K562 (cell line): ENCODE results near the gene UBE2J2. TPM values are rescaled to one million over a fixed set of nuclear protein-coding genes. Genes with fewer than 3 reads are reported as not detected.

Experiments used
- CHD2 ChIP-seq: IDR thresholded peaks from 2 replicates; pipeline ENCODE4 v1.6.1; 2011; ENCODE audit warnings: low read depth, low read length
- CREM ChIP-seq: IDR thresholded peaks from 2 replicates; pipeline ENCODE4 v1.6.1; 2014; ENCODE audit warnings: antibody characterized with exemption, low read depth
- ETV5 ChIP-seq: sonication (generic); formaldehyde crosslinking; IDR thresholded peaks from 2 replicates; pipeline ENCODE4 v1.4.0; 2020; ENCODE audit warnings: low read depth, mild to moderate bottlenecking, missing genetic modification reagents
- MCM3 ChIP-seq: fragments of 450-650 bp; IDR thresholded peaks from 2 replicates; pipeline ENCODE4 v1.6.1; 2016
- MNT ChIP-seq, 2 experiments: fragments of 450-650 bp; conservative IDR thresholded peaks; 2 replicates each; pipeline ENCODE4 v1.6.1; 2017; ENCODE audit warnings: mild to moderate bottlenecking in 2 of 2, moderate library complexity in 2 of 2
- MXI1 ChIP-seq: IDR thresholded peaks from 2 replicates; pipeline ENCODE4 v1.6.1; 2011; ENCODE audit warnings: low read depth, mild to moderate bottlenecking, improper control_type of control experiment, low read length
- PBX2 ChIP-seq, 2 experiments: IDR thresholded peaks in 1 of 2; conservative IDR thresholded peaks in 1 of 2; 2 replicates each; pipeline ENCODE4 v1.6.1; 2016; ENCODE audit warnings: low read depth in 2 of 2, mild to moderate bottlenecking in 1 of 2, missing compliant biosample characterization in 1 of 2, missing genetic modification characterization in 1 of 2, moderate library complexity in 1 of 2
- SMAD1 ChIP-seq: fragments of 150-350 bp; IDR thresholded peaks from 2 replicates; pipeline ENCODE4 v1.6.1; 2014; ENCODE audit warnings: low read length, low read depth; ENCODE audit not compliant: partially characterized antibody
- TAF9B ChIP-seq: fragments of 450-650 bp; IDR thresholded peaks from 2 replicates; pipeline ENCODE4 v1.6.1; 2018; ENCODE audit warnings: mild to moderate bottlenecking; ENCODE audit not compliant: partially characterized antibody
- TCF7 ChIP-seq: sonication (generic); IDR thresholded peaks from 2 replicates; pipeline ENCODE4 v1.6.1; 2016; ENCODE audit warnings: antibody characterized with exemption, borderline replicate concordance
- TOE1 ChIP-seq, 2 experiments: fragments of 450-650 bp in 1 of 2; sonication (generic) in 1 of 2; formaldehyde crosslinking in 1 of 2; IDR thresholded peaks; 2 replicates each; pipeline versions ENCODE4 v1.7.1 to v1.8.0; 2016 to 2022; ENCODE audit warnings: borderline replicate concordance in 2 of 2, mild to moderate bottlenecking in 2 of 2, antibody characterized with exemption in 1 of 2, inconsistent platforms in 1 of 2, low read depth in 1 of 2, missing genetic modification reagents in 1 of 2, moderate library complexity in 1 of 2
- ZBTB1 ChIP-seq: sonication (generic); formaldehyde crosslinking; IDR thresholded peaks from 2 replicates; pipeline ENCODE4 v1.8.1; 2023; ENCODE audit warnings: missing genetic modification reagents, low read depth, mild to moderate bottlenecking, borderline replicate concordance
- ZBTB2 ChIP-seq: fragments of 450-650 bp; IDR thresholded peaks from 2 replicates; pipeline ENCODE4 v1.6.1; 2016; ENCODE audit warnings: antibody characterized with exemption
- ZNF143 ChIP-seq: sonication (generic); formaldehyde crosslinking; IDR thresholded peaks from 2 replicates; pipeline ENCODE4 v1.9.0; 2022; ENCODE audit warnings: mild to moderate bottlenecking, missing genetic modification reagents
- ZNF239 ChIP-seq: fragments of 250-450 bp; sonication (Bioruptor Pico); IDR thresholded peaks from 2 replicates; pipeline ENCODE4 v1.4.0; 2020; ENCODE audit warnings: mild to moderate bottlenecking
- ZNF699 ChIP-seq: fragments of 250-450 bp; sonication (Bioruptor Pico); IDR thresholded peaks from 2 replicates; pipeline ENCODE4 v1.8.0; 2021; ENCODE audit warnings: mild to moderate bottlenecking, moderate library complexity; ENCODE audit not compliant: insufficient replicate concordance
- ZNF76 ChIP-seq: fragments of 250-450 bp; sonication (Bioruptor Pico); IDR thresholded peaks from 2 replicates; pipeline ENCODE4 v1.4.0; 2020; ENCODE audit warnings: mild to moderate bottlenecking, moderate library complexity, borderline replicate concordance
- ZNF785 ChIP-seq: fragments of 250-450 bp; sonication (Bioruptor Pico); IDR thresholded peaks from 2 replicates; pipeline ENCODE4 v1.4.0; 2020; ENCODE audit warnings: mild to moderate bottlenecking
- polyA plus RNA-seq, 8 experiments: library from polyadenylated mRNA; depleted of rRNA in 4 of 8; stranded (reverse) in 5 of 8; unstranded in 3 of 8; fragments of >200 nt; fragmentation: Nextera tagmentation in 2 of 8; fragmentation: Illumina TruSeq in 1 of 8; extraction: Ambion mirVana in 2 of 8; extraction: Trizol in 1 of 8; gene quantifications; 2 replicates each; pipeline versions ENCODE4 v1.2.1 to v1.2.3, GENCODE V29; 2011 to 2014; ENCODE audit warnings: inconsistent platforms in 1 of 8, missing spikeins in 1 of 8
- total RNA-seq, 7 experiments: library from RNA; depleted of rRNA in 6 of 7; stranded (reverse); fragments of >200 nt in 6 of 7; fragmentation: Illumina TruSeq in 2 of 7; extraction: Trizol in 2 of 7; gene quantifications; 2 replicates each; pipeline versions ENCODE4 v1.2.1 to v1.2.3, GENCODE V29; 2011 to 2021; ENCODE audit warnings: low replicate concordance in 1 of 7

The UBE2J2 gene
- total and polyA plus RNA-seq, 9 of the 15 experiments (the other 6 are each of a cell fraction or from before 2014, with no cell fraction given): 0.93 to 112 (median 75.5) TPM

GRCh38 chr1:1304331-1305299 lies 31.0 kb upstream of the UBE2J2 start (continued):
- TF ChIP-seq ZNF76 (CRISPR knock-in tag) (no peak), ZBTB2 (no peak), MCM3 (no peak), ZNF239 (CRISPR knock-in tag) (no peak), ZNF699 (CRISPR knock-in tag) (no peak), TOE1 (IDR thresholded peaks at IDR 0.05; ENCODE audit: borderline replicate concordance) (peak; percentile 93), TOE1 (CRISPR knock-in tag; IDR thresholded peaks at IDR 0.05; ENCODE audit: borderline replicate concordance, low read depth) (no peak), SMAD1 (no peak), ETV5 (CRISPR knock-in tag) (no peak), ZBTB1 (CRISPR knock-in tag) (no peak), MXI1 (no peak), CHD2 (no peak), ZNF143 (CRISPR knock-in tag) (no peak), TCF7 (no peak), MNT (conservative IDR thresholded peaks at IDR 0.05) (peak; percentile 58 to 59), PBX2 (CRISPR knock-in tag; IDR thresholded peaks at IDR 0.05; ENCODE audit: low read depth) (no peak), PBX2 (tag; conservative IDR thresholded peaks at IDR 0.05; ENCODE audit: low read depth) (no peak), TAF9B (no peak), ZNF785 (CRISPR knock-in tag) (no peak), CREM (peak; percentile 43)
